Measurements from ENCODE around the gene MLXIP. TPM values are rescaled to one million over a fixed set of nuclear protein-coding genes. Genes with fewer than 3 reads are reported as not detected.
"Not testable (repeated sequence)": the region's sequence is repeated elsewhere in the genome, so short reads cannot be mapped to it uniquely, and the experiment has no call there.

MLXIP gene
- total RNA-seq, 1 experiment from 2014 or later: 16.9 TPM

GRCh38 chr12:122147514-122148290 is 69.1 kb downstream of the MLXIP start:
- in situ Hi-C loops (cut with HindIII; ENCODE audit: low pct_unique_long_range_greater_than_20kb, low sequenced_read_pairs): no loop called here
- DNase-seq (ENCODE audit: low read depth, low spot score): no peak

- DNase-seq (ENCODE audit: low read depth, low spot score): no peak
- in situ Hi-C loops (cut with HindIII; ENCODE audit: low pct_unique_long_range_greater_than_20kb, low sequenced_read_pairs): no loop called here
These were observed 70.1 kb downstream of the MLXIP start for GRCh38 chr12:122148657-122149056.

- in situ Hi-C loops (cut with HindIII; ENCODE audit: low pct_unique_long_range_greater_than_20kb, low sequenced_read_pairs): no loop called here
- no peak for DNase-seq (ENCODE audit: low read depth, low spot score)
These were observed 71.6 kb downstream of the MLXIP start for GRCh38 chr12:122150127-122150681.

DNA sequence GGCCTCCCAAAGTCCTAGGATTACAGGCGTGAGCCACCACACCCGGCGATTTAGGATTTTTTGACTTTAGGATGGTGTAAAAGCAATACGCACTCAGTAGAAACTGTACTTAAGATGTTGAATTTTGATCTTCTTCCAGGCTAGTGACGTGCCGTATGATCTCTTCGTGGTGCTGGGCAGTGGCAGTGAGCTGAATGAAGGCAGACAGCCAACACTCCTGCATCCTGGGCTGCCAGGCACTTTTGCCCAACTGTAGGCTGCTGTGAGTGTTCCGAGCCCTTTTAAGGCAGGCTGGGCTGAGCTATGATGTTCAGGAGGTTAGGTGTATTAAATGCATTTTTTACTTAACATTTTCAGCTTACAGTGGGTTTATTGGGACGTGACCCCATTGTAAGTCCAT is 74.2 kb downstream of the MLXIP start:
- DNase-seq (ENCODE audit: low read depth, low spot score): no peak
- in situ Hi-C loops (cut with HindIII; ENCODE audit: low pct_unique_long_range_greater_than_20kb, low sequenced_read_pairs): no loop called here

DNA sequence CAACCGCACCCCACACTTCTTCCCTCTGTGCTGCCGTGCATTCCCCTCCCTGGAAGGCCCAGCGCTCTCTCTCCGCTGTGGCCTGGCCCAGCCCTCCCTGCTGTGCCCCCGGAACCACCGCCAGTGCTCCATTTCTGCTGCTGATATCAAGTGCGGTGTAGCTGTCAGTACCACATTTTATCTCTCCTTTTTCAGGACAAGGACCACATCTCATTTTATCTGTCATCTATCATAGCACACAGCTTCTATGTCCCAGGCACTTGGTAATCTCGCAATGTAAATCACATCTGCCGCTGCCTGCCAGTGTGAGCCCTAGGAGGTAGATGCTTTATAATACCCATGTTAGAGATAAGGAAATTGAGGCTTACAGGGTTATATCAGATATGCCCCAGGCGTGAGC is 77.1 kb downstream of the MLXIP start:
- no peak for DNase-seq (ENCODE audit: low read depth, low spot score)
- in situ Hi-C loops (cut with HindIII; ENCODE audit: low pct_unique_long_range_greater_than_20kb, low sequenced_read_pairs): no loop called here

- in situ Hi-C loops (cut with HindIII; ENCODE audit: low pct_unique_long_range_greater_than_20kb, low sequenced_read_pairs): no loop called here
- DNase-seq (ENCODE audit: low read depth, low spot score): no peak
These were observed 80.2 kb downstream of the MLXIP start for GRCh38 chr12:122158700-122159285.

- in situ Hi-C loops (cut with HindIII; ENCODE audit: low pct_unique_long_range_greater_than_20kb, low sequenced_read_pairs): no loop called here
- DNase-seq (ENCODE audit: low read depth, low spot score): no peak
These were observed 81.3 kb downstream of the MLXIP start for GRCh38 chr12:122159882-122160281.

DNA sequence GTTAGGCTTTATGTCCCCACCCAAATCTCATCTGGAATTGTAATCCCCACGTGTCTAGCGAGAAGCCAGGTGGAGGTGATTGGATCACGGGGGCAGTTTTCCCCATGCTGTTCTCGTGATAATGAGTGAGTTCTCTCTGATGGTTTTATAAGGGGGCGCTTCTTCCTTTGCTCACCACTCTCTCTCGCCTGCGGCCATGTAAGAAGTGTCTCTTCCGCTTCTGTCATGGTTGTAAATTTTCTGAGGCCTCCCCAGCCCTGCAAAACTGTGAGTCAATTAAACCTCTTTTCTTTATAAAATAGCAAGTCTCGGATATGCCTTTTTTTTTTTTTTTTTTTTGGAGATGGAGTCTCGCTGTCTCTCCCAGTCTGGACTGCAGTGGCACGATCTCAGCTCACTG is 82.2 kb downstream of the MLXIP start:
- in situ Hi-C loops (cut with HindIII; ENCODE audit: low pct_unique_long_range_greater_than_20kb, low sequenced_read_pairs): no loop called here
- no peak for DNase-seq (ENCODE audit: low read depth, low spot score)

DNA sequence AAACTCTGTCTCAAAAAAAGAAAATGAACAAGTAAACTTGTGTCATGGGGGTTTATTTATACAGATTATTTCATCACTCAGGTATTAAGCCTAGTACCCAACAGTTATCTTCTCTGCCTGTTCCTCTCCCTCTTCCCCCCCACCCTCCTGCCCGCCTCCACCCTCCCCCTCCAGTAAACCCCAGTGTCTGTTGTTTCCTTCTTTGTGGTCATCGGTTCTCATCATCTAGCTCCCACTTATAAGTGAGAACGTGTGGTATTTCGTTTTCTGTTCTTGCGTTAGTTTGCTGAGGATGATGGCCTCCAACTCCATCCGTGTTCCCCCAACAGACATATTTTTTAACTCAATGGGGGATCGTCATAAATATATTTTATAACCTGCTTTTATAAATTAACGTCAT is 83.1 kb downstream of the MLXIP start:
- in situ Hi-C loops (cut with HindIII; ENCODE audit: low pct_unique_long_range_greater_than_20kb, low sequenced_read_pairs): no loop called here

GRCh38 chr12:122162976-122163375 is 84.4 kb downstream of the MLXIP start:
- no peak for DNase-seq (ENCODE audit: low read depth, low spot score)
- in situ Hi-C loops (cut with HindIII; ENCODE audit: low pct_unique_long_range_greater_than_20kb, low sequenced_read_pairs): no loop called here

More for the DNA sequence above, 83.1 kb downstream of the MLXIP start:
- DNase-seq (ENCODE audit: low read depth, low spot score): no peak

DNA sequence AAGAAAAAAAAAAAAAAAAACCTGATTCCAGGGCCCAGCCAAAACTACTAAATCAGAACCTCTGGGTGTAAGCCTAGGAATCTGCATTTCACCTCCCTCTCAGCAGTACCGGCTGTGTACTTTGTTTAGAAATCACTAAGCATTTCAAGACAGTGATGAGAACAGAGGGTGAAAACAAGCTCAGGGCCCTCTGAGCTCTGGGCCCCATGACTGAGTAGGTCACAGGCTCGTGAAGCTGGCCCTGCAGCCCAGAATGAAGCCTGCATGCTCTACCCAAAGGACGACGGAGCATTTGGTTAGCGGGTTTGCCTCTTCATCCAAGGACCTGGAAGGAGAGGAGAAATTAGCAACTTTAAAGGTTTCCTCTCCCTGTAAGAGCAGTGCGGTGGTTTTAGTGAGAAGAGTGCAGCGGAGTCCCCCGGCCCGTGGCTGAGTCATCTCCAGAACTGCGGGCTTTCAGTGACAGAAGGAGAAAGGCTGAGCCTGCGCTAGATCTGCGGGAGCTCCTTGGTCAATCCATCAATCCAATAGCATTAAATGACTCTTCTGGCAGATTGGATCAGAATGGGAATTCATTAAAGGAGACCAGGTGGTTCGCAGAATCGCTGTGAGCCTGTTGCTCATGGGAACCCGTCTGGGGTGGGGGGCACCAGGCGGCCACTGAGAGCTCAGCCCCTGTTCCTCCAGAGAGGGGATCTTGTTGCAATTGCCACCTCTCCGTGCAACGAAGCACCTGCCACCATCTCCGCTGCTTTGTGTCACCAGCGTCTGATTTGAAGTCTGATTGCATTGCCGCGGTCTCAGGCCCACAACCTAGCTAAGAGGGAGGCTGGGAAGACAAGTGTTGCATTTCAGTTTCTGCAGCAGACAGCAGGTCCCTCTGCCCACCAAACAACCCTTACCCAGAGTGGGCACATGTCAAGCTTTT is 88.1 kb downstream of the MLXIP start:
- DNase-seq (ENCODE audit: low read depth, low spot score): no peak
- in situ Hi-C loops (cut with HindIII; ENCODE audit: low pct_unique_long_range_greater_than_20kb, low sequenced_read_pairs): no loop called here

- in situ Hi-C loops (cut with HindIII; ENCODE audit: low pct_unique_long_range_greater_than_20kb, low sequenced_read_pairs): no loop called here
- no peak for DNase-seq (ENCODE audit: low read depth, low spot score)
These were observed 88.9 kb downstream of the MLXIP start for GRCh38 chr12:122167356-122167925.

- in situ Hi-C loops (cut with HindIII; ENCODE audit: low pct_unique_long_range_greater_than_20kb, low sequenced_read_pairs): no loop called here
- DNase-seq (ENCODE audit: low read depth, low spot score): no peak
These were observed 89.9 kb downstream of the MLXIP start for GRCh38 chr12:122168492-122168891.

- no peak for DNase-seq (ENCODE audit: low read depth, low spot score)
- in situ Hi-C loops (cut with HindIII; ENCODE audit: low pct_unique_long_range_greater_than_20kb, low sequenced_read_pairs): no loop called here
These were observed 92.8 kb downstream of the MLXIP start for GRCh38 chr12:122171399-122171798.

GRCh38 chr12:122172262-122172939 is 93.8 kb downstream of the MLXIP start:
- DNase-seq (ENCODE audit: low read depth, low spot score): no peak
- in situ Hi-C loops (cut with HindIII; ENCODE audit: low pct_unique_long_range_greater_than_20kb, low sequenced_read_pairs): no loop called here

GRCh38 chr12:122174155-122174845 is 95.7 kb downstream of the MLXIP start, which contains the start of gene IL31:
Gene IL31, minus strand, starts transcription at chr12:122174221. Its CDS starts 49 bp downstream, at chr12:122174172.
- in situ Hi-C loops (cut with HindIII; ENCODE audit: low pct_unique_long_range_greater_than_20kb, low sequenced_read_pairs): no loop called here

DNA sequence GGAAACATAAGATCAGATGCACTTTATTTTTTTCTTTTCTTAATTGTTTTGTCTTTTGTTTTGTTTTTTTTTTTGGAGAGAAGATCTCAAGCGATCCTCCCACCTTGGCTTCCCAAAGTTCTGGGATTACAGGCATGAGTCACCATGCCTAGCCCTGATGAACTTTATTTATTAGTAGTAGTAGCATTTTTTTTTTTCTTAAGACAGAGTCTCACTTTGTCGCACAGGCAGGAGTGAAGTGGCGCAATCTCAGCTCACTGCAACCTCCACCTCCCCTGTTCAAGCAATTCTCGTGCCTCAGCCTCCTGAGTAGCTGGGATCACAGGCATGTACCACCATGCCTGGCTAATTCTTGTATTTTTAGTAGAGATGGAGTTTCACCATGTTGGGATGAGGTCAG is 97.9 kb downstream of the MLXIP start:
- DNase-seq (ENCODE audit: low read depth, low spot score); in situ Hi-C loops (cut with HindIII; ENCODE audit: low pct_unique_long_range_greater_than_20kb, low sequenced_read_pairs): not testable (repeated sequence)

More at GRCh38 chr12:122174155-122174845, 95.7 kb downstream of the MLXIP start, which contains the start of gene IL31:
- DNase-seq (ENCODE audit: low read depth, low spot score): no peak

Data from SK-MEL-5 (cell line).